H1 (cell line): ENCODE data around the gene MDM4. TPM values are rescaled to one million over a fixed set of nuclear protein-coding genes. Genes with fewer than 3 reads are reported as not detected.
A peak's percentile ranks its signal among the peaks of the same experiment; 100 is the strongest.

Experiments
- ATF3 ChIP-seq: IDR thresholded peaks from 2 replicates; pipeline ENCODE4 v1.6.1; 2011; ENCODE audit warnings: low read depth, mild to moderate bottlenecking, low read length; ENCODE audit not compliant: insufficient read depth
- CEBPB ChIP-seq: IDR thresholded peaks from 2 replicates; pipeline ENCODE4 v1.6.1; 2012; ENCODE audit warnings: low read depth, low read length
- CHD2 ChIP-seq: IDR thresholded peaks from 2 replicates; pipeline ENCODE4 v1.6.1; 2012; ENCODE audit warnings: low read length, improper control_type of control experiment
- EP300 ChIP-seq, 2 experiments: IDR thresholded peaks; 1 replicate in 1 of 2; 2 replicates in 1 of 2; pipeline ENCODE4 v1.6.1; 2011 to 2012; ENCODE audit warnings: low read depth in 2 of 2, low read length in 2 of 2, mild to moderate bottlenecking in 2 of 2, borderline replicate concordance in 1 of 2, inconsistent platforms in 1 of 2, moderate library complexity in 1 of 2
- PHF8 ChIP-seq: fragments of 200-600 bp; sonication (generic); conservative IDR thresholded peaks from 2 replicates; pipeline ENCODE4 v1.7.1; 2012; ENCODE audit warnings: low read depth, mild to moderate bottlenecking, inconsistent platforms, low read length, moderate library complexity
- SRF ChIP-seq: IDR thresholded peaks from 2 replicates; pipeline ENCODE4 v1.6.1; 2011; ENCODE audit warnings: mild to moderate bottlenecking, low read depth, low read length, moderate library complexity
- TEAD4 ChIP-seq: IDR thresholded peaks from 2 replicates; pipeline ENCODE4 v1.6.1; 2012; ENCODE audit warnings: low read depth, low read length, inconsistent platforms, mixed read lengths
- YY1 ChIP-seq: IDR thresholded peaks from 2 replicates; pipeline ENCODE4 v1.6.1; 2011; ENCODE audit warnings: low read depth, mild to moderate bottlenecking, low read length
- polyA plus RNA-seq, 7 experiments: library from polyadenylated mRNA; depleted of rRNA in 3 of 7; stranded (reverse) in 5 of 7; unstranded in 2 of 7; fragments of >200 nt in 5 of 7; fragments of 200-250 nt in 2 of 7; gene quantifications; 1 replicate in 5 of 7; 2 replicates in 1 of 7; 4 replicates in 1 of 7; pipeline versions ENCODE4 v1.2.1 to v1.2.3, GENCODE V29; 2011 to 2013; ENCODE audit warnings: missing spikeins in 2 of 7, mixed read lengths in 2 of 7
- total RNA-seq: library from RNA; stranded (reverse); fragmentation: NEBNext Ultra II Directional; extraction: Animal tissue kit (Norgen Biotek cat#: 25700); gene quantifications from 2 replicates; pipeline ENCODE4 v1.2.1, GENCODE V29; 2021
- TF ChIP-seq, protein P1 (sequence below): fragments of 300-600 bp; sonication (generic); IDR thresholded peaks from 2 replicates; pipeline ENCODE4 v1.7.1; 2012; ENCODE audit warnings: low read length, moderate library complexity, mild to moderate bottlenecking, inconsistent platforms; ENCODE audit not compliant: insufficient replicate concordance
- TF ChIP-seq, protein P2 (sequence below): IDR thresholded peaks from 2 replicates; pipeline ENCODE4 v1.6.1; 2012; ENCODE audit warnings: low read length, inconsistent platforms

Gene MDM4
- total and polyA plus RNA-seq, 2 of the 8 experiments (the other 6 are each of a cell fraction or from before 2014, with no cell fraction given), result 10.8 to 84.9 TPM

DNA sequence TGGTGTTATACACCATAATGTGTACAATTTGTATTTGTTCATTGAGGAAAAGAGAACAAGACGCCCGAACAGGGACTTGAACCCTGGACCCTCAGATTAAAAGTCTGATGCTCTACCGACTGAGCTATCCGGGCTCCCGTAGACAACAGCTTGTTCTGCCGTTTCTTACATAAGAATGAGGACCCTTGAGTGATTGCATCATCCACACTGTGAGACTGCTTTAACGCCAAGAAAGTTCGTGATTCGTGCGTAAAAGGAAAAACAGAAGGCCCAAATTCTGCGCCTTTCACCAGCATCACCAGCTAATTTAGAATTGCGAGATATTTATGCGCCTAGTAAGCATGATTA lies 9.3 kb upstream of the MDM4 start (continued):
- TF ChIP-seq, protein P1, sequence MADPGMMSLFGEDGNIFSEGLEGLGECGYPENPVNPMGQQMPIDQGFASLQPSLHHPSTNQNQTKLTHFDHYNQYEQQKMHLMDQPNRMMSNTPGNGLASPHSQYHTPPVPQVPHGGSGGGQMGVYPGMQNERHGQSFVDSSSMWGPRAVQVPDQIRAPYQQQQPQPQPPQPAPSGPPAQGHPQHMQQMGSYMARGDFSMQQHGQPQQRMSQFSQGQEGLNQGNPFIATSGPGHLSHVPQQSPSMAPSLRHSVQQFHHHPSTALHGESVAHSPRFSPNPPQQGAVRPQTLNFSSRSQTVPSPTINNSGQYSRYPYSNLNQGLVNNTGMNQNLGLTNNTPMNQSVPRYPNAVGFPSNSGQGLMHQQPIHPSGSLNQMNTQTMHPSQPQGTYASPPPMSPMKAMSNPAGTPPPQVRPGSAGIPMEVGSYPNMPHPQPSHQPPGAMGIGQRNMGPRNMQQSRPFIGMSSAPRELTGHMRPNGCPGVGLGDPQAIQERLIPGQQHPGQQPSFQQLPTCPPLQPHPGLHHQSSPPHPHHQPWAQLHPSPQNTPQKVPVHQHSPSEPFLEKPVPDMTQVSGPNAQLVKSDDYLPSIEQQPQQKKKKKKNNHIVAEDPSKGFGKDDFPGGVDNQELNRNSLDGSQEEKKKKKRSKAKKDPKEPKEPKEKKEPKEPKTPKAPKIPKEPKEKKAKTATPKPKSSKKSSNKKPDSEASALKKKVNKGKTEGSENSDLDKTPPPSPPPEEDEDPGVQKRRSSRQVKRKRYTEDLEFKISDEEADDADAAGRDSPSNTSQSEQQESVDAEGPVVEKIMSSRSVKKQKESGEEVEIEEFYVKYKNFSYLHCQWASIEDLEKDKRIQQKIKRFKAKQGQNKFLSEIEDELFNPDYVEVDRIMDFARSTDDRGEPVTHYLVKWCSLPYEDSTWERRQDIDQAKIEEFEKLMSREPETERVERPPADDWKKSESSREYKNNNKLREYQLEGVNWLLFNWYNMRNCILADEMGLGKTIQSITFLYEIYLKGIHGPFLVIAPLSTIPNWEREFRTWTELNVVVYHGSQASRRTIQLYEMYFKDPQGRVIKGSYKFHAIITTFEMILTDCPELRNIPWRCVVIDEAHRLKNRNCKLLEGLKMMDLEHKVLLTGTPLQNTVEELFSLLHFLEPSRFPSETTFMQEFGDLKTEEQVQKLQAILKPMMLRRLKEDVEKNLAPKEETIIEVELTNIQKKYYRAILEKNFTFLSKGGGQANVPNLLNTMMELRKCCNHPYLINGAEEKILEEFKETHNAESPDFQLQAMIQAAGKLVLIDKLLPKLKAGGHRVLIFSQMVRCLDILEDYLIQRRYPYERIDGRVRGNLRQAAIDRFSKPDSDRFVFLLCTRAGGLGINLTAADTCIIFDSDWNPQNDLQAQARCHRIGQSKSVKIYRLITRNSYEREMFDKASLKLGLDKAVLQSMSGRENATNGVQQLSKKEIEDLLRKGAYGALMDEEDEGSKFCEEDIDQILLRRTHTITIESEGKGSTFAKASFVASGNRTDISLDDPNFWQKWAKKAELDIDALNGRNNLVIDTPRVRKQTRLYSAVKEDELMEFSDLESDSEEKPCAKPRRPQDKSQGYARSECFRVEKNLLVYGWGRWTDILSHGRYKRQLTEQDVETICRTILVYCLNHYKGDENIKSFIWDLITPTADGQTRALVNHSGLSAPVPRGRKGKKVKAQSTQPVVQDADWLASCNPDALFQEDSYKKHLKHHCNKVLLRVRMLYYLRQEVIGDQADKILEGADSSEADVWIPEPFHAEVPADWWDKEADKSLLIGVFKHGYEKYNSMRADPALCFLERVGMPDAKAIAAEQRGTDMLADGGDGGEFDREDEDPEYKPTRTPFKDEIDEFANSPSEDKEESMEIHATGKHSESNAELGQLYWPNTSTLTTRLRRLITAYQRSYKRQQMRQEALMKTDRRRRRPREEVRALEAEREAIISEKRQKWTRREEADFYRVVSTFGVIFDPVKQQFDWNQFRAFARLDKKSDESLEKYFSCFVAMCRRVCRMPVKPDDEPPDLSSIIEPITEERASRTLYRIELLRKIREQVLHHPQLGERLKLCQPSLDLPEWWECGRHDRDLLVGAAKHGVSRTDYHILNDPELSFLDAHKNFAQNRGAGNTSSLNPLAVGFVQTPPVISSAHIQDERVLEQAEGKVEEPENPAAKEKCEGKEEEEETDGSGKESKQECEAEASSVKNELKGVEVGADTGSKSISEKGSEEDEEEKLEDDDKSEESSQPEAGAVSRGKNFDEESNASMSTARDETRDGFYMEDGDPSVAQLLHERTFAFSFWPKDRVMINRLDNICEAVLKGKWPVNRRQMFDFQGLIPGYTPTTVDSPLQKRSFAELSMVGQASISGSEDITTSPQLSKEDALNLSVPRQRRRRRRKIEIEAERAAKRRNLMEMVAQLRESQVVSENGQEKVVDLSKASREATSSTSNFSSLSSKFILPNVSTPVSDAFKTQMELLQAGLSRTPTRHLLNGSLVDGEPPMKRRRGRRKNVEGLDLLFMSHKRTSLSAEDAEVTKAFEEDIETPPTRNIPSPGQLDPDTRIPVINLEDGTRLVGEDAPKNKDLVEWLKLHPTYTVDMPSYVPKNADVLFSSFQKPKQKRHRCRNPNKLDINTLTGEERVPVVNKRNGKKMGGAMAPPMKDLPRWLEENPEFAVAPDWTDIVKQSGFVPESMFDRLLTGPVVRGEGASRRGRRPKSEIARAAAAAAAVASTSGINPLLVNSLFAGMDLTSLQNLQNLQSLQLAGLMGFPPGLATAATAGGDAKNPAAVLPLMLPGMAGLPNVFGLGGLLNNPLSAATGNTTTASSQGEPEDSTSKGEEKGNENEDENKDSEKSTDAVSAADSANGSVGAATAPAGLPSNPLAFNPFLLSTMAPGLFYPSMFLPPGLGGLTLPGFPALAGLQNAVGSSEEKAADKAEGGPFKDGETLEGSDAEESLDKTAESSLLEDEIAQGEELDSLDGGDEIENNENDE, result no peak
- TF ChIP-seq YY1 (0 out of 2 replicates have a peak, but pooled peaks have one; percentile 38), SRF (no peak), CHD2 (0 out of 2 replicates have a peak, but pooled peaks have one; percentile 41), CEBPB (peak; percentile 100), ATF3 (peak; percentile 98), TEAD4 (peak; percentile 81), EP300 (IDR thresholded peaks at IDR 0.05; ENCODE audit: borderline replicate concordance in 1 of 2, low read depth in 2 of 2, low read length in 2 of 2) (no peak), PHF8 (no peak)
- TF ChIP-seq, protein P2, sequence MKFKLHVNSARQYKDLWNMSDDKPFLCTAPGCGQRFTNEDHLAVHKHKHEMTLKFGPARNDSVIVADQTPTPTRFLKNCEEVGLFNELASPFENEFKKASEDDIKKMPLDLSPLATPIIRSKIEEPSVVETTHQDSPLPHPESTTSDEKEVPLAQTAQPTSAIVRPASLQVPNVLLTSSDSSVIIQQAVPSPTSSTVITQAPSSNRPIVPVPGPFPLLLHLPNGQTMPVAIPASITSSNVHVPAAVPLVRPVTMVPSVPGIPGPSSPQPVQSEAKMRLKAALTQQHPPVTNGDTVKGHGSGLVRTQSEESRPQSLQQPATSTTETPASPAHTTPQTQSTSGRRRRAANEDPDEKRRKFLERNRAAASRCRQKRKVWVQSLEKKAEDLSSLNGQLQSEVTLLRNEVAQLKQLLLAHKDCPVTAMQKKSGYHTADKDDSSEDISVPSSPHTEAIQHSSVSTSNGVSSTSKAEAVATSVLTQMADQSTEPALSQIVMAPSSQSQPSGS, result peak; percentile 99
